Measurements from ENCODE around the gene SNRPD1.
"Not testable (repeated sequence)": the region's sequence is repeated elsewhere in the genome, so short reads cannot be mapped to it uniquely, and the experiment has no call there.

SNRPD1 gene

DNA sequence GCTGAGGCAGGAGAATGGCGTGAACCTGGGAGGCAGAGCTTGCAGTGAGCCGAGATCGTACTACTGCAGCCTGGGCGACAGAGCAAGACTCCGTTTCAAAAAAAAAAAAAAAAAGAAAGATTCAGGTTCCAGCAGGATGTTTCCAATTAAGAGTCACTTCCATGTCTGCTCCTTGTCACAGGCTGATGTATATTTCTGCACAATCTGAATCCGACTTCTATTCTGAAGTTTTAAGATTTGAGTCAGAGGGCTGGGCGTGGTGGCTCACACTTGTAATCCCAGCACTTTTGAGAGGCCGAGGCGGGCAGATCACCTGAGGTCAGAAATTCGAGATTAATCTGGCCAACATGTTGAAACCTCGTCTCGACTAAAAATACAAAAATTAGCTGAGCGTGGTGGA lies 24.7 kb downstream of the SNRPD1 start:
- no peak for DNase-seq (ENCODE audit: low read depth)

DNA sequence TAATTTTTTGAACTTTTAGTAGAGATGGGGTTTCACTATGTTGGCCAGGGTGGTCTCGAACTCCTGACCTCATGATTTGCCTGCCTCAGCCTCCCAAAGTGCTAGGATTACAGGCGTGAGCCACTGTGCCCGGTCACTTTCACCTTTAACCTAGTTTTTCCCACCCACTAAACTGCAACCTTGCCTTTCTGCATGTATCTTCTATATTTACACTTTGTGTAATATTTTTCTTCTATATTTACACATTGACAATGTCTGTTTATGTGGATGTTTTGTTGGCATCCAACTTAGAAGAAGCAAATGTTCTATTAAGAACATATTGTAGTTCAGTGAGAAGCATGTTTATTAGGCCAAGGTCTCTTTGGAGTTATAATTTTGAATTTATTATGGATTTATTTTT lies 26.7 kb downstream of the SNRPD1 start:
- DNase-seq (ENCODE audit: low read depth), result no peak

DNA sequence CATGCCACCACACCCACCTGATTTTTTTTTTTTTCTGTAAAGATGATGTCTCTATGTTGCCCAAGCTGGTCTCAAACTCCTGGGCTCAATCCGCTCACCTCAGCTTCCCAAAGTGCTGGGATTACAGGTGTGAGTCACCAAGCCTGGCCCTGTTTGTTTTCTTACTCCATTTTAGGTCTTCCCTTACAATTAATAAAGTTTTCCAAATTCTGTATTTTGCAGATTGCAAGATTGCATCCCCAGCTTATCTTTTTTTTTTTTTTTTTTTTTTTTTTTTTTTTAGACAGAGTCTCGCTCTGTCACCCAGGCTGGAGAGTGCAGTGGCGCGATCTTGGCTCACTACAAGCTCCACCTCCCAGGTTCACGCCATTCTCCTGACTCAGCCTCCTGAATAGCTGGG lies 28.3 kb downstream of the SNRPD1 start:
- DNase-seq (ENCODE audit: low read depth), result not testable (repeated sequence)

DNA sequence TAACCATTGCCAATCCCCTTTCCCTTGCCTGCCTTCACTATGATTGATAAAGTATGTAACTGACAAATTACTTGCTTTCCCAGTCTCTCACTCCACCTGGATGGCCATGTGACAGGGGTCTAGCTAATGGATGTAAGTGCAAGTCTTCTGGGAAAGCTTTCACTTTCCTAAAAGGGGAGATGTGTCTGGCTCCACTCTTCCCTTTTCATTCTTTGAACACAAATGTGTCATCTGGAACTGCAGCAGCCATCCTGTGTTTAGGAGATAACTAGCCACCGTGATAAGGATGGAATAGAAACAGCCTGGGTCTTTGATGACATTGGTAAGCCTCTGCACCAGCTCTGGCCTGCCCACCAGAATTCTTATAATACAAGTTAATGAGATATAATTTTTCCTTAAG lies 38.2 kb downstream of the SNRPD1 start:
- no peak for DNase-seq (ENCODE audit: low read depth)

DNA sequence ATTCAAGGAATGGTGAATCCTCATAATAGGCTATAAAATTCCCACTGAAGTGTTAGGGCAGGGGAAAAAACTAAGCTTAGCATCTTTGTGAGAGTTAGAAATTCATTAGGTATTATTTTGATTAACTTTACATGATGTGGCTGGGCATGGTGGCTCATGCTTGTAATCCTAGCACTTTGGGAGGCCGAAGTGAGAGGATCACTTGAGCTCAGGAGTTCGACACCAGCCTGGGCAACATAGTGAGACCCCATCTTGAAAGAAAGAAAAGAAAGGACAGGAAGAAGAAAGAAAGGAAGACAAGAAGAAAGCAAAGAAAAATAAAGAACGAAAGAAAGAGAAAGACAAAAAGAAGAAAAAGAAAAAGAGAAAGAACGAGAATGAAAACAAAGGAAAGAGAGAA lies 40.0 kb downstream of the SNRPD1 start:
- DNase-seq (ENCODE audit: low read depth), result no peak

DNA sequence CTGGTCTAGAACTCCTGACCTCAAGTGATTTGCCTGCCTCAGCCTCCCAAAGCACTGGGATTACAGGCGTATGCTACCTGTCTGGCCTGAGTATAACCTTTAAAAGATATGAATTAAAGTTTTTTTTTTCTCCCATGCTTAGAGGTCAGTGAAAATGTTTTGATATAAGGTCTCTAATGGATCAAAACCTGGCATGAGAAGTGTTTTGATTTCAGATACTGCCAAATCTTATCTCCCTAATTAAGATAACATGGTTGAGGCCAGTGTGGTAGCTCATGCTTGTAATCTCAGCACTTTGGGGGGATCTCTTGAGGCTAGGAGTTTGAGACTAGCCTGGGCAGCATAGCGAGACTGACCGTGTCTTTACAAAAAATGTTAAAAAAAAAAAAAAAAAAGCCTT lies 41.2 kb downstream of the SNRPD1 start:
- no peak for DNase-seq (ENCODE audit: low read depth)

DNA sequence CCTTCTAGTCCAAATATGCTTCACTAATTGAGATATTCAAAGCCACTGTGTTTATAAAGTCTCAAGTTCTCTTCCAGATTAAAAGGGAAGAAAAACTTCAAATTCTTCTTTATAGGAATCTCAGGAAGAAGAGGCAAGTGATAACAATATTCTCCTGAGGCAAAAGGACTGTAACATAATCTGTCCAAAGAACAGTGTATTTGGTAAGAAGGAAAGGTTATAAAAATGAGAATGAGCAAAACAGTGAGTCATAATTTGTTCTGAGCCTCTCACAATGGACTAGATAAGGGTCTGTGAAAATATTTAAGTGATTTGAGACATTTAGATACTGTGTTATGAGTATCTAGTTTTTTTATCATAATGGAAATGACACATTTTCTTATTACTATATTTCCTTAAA lies 44.3 kb downstream of the SNRPD1 start:
- no peak for DNase-seq (ENCODE audit: low read depth)

DNA sequence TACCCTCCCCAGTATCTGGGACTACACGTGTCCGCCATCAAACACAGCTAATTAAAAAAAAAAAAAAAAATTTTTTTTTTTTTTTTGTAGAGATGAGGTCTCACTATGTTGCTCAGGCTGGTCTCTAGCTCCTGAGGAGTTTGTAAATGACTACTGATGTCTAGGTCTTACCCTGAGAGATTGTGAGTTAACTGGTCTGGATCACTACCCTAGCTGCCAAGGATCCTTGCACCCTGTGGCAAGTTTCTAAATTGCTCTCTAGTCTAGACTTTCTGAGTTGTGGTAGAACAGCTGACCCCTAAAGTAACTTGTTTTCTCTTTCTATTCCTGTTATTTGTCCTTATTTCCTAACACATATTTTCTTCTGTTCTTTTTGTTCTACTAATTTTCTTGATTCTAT lies 48.0 kb downstream of the SNRPD1 start:
- DNase-seq (ENCODE audit: low read depth), result no peak

DNA sequence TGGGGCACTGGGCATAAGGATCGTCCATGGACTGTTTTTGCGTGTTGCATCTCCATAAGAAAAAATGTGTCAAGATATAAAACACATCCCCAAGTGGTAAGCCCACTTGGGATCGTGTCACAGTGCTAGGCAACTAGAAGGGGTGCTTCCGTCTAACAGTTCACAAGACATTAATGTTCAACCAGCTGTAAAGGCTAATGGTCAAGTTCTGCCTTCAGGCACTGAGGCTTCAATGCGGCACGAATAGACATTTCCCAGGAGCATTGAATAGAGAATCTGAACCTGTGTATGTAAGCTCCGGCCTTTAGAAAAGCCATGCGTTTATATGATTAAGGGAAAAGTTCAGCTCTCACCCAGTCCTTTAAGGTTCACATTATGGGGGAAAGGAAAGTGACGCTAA lies 50.5 kb downstream of the SNRPD1 start:
- no peak for DNase-seq (ENCODE audit: low read depth)

DNA sequence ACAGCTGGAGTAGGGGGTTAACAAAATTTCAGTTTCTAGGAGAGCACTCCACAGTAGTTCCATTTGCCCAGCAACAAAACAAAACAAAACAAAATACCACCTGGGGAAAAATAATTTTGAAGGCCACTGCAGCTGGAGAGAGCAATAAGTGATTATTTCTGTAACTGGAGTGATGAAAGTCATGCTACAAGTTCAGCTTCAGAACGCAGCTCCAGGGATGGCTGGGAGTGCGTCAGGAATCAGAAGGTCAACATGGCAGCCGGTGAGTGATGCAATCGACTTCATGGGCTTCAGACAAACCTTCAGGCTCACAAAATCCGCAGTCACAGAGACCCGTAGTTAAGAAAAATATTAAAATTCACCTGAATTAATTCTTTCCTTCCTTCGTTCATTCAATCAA lies 51.5 kb downstream of the SNRPD1 start:
- no peak for DNase-seq (ENCODE audit: low read depth)

DNA sequence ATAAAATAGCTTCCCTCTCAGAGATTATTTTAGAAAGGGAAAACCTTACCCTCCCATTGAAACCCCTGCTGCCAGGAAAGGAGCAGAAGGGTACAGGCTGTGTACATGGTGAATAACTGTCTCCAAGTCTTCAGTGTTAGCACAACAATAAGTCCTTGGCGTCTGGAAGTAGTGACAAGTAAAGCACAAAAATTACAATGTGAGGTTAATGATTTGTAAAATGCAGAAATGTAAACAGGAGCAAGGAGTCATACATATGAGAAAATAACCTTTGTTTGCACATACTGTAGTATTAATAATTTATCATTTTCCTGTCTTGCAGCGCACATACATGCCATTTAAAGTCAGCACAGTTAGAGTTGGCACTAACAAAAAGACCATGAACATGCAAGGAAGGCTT lies 52.0 kb downstream of the SNRPD1 start:
- no peak for DNase-seq (ENCODE audit: low read depth)

DNA sequence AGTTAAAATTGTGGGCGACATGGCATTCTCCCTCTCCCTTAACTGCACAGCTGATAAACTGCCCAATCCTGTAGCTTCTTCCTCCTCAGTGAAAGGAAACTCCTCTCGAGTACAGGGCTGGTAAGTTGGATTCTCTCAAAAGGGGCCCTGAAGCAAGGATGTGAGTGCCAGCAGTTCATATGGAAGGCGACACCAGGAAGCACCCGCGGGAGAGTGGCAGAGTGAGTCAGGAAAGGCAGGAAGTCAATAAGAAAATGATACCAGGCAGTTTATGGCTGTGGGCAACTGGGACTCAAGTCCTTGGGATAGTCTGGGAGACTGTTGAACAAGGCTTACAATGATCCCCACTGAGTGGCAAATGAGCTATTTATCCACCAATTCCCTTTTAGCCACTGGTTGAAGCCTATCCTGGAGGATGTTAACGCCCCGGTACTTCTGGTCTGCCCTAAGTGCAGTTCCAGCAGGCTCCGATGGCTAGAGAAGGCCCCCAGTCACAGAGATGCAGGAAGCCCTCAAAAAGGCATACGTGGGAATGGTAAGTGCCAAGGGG lies 57.7 kb downstream of the SNRPD1 start:
- no peak for DNase-seq (ENCODE audit: low read depth)

DNA sequence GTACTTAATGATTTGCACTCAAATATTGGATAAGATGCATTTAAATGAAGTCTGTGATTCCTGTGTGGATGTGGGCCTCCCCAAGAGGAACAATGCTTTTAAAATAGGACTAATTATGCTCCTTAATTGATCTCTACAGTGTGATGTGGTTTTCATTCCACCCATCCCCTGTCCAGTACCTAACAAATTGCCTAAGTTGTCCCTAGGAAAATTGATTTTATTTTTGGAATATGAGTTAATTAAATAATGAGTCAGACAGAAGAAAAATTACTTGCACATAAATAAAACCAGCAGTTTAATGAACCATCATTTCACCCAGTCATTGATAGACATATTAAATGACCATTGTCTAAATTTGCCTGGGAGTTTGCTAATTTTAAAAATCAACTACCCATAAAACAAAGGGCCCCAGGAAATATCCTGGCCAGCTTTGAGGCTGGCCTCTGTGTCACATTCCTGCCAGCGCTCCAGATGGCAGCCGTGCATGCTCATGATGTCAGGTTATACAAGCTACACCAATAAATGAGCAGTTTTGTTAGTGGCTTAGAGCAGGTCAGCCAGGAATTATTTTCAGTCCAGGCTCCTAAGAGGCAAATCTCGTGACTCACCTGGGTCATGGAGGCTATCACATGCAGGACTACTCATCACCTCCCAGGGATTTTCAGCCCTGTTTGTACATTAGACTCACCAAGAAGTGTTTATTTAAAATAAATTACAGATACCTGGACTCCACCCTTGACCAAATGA lies 60.6 kb downstream of the SNRPD1 start:
- no peak for DNase-seq (ENCODE audit: low read depth)

DNA sequence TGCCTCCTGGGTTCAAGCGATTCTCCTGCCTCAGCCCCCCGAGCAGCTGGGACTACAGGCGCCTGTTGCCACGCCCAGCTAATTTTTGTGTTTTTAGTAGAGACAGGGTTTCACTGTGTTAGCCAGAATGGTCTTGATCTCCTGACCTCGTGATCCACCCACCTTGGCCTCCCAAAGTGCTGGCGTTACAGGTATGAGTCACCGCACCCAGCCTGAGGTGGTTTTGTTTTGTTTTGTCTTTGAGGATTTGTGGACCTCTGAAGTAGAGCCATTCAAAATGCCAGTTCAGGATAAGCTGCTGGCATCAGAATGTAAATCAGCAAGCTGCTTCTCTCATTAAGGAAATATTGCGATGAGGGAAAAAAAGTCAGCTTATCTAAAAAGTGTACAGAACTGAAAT lies 63.2 kb downstream of the SNRPD1 start:
- not testable (repeated sequence) for DNase-seq (ENCODE audit: low read depth)

DNA sequence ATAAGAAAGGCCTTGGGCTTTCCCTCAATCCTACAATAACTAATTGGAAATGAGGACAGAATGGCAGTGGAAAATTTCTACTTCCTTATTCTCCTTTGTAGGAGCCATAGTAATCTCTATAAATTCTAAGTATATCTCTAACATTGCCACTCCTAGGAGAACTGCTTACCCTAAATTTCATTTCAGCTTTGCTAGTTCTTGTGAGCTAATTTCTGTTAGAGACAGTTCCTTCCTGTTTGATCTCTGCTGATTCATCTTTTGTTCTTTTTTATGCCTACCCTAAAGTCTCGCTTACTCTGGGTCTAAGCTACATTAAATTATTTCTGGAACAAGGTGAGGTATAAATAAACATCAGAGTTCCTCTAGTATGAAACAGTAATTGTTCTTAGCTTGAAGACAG lies 66.7 kb downstream of the SNRPD1 start:
- no peak for DNase-seq (ENCODE audit: low read depth)

DNA sequence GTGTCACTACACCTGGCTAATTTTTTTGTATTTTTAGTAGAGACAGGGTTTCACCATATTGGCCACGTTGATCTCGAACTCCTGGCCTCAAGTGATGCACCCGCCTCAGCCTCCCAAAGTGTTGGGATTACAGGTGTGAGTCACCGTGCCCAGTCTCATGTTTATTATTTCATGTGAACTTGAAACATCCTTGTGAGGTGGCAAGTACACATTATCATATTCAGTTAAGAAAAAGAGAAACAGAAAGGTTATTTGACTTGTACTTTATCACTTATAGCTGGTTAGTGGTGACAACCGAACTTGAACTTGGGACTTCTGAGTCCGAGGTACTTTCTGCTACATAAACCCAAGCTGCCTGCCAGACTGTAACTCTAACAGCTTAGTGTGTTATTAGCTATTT lies 68.0 kb downstream of the SNRPD1 start:
- no peak for DNase-seq (ENCODE audit: low read depth)

DNA sequence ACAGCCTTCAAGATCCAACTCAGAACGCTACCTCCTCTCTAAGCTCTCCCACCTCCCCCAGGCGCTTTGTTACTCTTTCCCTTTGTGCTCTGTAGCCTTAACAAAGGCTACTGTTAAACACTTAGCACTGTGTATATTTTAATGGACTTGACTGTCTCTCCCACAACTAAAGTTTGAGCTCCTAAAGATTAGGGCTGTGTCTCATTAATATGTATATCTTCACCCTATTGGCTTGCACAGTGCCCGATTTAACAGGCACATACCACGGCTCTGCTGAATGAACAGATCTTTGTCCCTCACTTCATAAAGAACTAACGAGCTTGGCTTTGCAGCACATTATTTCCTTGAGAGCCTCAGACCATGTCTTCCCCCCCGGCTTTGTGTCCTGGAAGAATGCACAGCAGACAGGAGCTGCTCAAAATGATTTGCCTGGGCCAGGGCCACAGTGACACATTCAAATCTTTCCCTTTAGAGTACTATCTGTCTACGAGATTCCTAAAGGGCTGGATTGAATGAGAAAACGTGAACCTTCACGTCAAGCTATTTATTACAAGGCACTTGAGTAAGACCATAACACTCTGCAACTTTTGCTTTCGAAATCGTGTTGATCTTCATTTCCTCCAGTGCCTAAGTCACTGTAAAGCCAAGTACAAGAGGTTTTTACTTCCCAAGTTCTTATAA lies 70.4 kb downstream of the SNRPD1 start:
- DNase-seq (ENCODE audit: low read depth), result no peak

Data from stimulated activated CD8-positive, alpha-beta memory T cell treated with anti-CD3 and anti-CD28 coated beads, Interleukin-15, amount 100 ng/mL, for 24 hours (primary cell).